Activated CD4-positive, CD25-positive, alpha-beta regulatory T cell treated with anti-CD3 and anti-CD28 coated beads, Interleukin-2, amount 50 U/mL, for 72 hours (primary cell): Measurements from ENCODE around the gene P4HA3.
"Not testable (repeated sequence)": the region's sequence is repeated elsewhere in the genome, so short reads cannot be mapped to it uniquely, and the experiment has no call there.

Experiments used
- DNase-seq: peaks from one replicate; pipeline ENCODE4 v3.0.0; 2021

Gene P4HA3

DNA sequence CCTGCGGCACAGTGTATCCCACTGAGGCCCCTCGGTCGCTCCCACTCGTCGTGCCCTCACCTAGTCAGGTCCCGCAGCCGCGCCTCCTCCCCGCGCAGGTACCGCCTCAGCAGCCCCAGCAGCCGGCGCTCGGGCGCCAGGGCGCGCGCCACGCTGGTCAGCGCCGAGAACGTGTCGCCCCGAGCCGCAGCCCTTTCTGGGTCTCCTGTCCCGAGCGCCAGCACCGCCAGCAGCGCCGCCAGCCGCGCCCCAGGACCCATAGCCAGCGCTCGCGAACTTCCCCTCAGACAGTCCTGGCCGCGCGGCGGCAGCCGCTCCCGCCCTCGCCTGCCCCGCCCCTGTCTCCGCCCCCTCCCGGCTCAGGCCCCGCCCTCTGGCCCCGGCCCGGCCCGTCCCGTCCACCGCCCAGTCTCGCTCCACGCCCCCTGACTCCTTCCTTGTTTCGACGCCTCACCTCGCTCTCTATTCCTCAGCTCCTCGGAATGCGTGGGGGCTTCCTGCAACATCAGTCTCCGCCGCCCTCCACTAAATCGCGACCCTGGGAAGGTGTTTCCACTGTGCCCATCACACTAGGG lies at the start of gene P4HA3:
P4HA3 (minus strand) TSS at position 289 of the 575 bp plus-strand sequence; CDS start at position 260, 29 bp downstream.
- DNase-seq, result peak; percentile 54

DNA sequence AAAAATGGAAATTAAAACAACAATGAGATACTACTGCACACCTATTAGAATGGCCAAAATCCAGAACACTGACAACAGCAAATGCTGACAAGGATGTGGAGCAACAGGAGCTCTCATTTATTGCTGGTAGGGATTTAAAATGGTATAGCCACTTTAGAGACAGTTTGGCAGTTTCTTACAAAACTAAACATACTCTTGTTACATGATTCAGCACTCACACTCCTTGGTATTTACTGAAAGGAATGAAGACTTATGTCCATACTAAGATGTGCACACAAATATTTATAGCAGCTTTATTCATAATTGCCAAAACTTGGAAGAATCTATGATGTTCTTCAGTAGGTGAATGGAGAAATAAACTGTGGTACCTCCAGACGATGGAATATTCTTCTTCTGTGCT lies 46.0 kb upstream of the P4HA3 start:
- no peak for DNase-seq

DNA sequence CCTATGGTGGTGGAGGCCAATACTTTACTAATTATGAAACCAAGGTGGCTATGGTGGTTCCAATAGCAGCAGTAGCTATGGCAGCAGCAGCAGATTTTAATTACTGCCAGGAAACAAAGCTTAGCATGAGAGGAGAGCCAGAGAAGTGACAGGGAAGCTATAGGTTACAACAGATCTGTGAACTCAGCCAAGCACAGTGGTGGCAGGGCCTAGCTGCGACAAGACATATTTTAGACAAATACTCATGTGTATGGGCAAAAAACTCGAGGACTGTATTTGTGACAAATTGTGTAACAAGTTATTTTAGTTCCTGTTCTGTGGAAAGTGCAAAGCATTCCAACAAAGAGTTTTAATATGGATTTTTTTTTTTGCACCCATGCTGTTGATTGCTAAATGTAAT lies 44.2 kb upstream of the P4HA3 start:
- no peak for DNase-seq

DNA sequence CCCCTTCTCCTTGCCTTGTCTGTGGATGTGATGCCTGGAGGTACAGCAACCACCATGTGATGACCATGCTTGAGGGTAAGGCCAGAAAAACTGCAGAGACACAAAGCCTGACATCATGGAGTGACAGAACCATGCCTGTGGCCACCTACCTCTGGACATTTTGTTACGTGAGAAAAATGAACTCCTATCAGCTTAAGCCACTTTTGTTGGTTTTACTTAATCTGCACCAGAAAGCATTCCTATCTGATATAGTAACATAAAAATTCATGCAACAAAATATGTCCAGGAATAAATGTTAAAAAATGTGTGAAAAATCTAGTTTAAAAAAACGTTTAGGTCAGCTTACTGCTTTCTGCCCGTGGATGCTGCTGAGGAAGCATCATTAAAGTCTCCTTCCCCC lies 42.6 kb upstream of the P4HA3 start:
- DNase-seq, result no peak

DNA sequence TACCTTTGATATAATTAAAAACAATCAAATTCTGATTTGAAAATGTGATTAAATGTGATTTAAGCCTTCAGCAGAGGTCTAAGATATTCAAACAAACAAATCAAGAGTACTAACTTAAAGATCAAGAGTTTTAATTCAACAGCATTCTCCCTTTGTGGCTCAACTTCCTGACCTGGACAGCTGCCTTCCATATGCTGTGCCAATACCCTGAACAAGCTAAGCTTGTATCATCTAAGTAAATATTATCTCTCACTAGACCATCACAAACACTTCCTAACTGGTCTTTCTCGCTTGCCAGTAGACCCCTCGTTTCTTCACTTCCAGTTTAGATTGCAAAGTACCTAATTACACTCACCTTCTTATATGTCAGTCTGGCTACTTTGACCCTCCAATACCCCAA lies 35.9 kb upstream of the P4HA3 start:
- no peak for DNase-seq

DNA sequence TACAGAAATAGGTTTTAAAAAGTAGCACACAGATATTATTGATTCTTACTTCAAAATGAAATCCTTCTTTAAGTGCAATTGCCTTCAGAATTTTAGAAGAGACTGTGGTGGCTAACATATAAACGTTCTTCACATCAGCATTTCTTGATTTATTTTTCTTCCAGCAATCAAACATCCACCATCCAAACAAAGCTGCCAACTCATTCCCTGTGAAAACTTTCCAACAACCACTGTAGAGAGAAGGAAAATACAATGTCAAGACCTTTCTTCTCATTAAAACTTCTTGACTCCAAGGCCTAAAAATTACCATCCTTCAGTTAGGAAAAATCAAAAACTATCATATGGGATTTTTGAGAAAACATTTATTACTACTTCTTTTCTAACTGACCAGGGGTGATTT lies 34.0 kb upstream of the P4HA3 start:
- no peak for DNase-seq

DNA sequence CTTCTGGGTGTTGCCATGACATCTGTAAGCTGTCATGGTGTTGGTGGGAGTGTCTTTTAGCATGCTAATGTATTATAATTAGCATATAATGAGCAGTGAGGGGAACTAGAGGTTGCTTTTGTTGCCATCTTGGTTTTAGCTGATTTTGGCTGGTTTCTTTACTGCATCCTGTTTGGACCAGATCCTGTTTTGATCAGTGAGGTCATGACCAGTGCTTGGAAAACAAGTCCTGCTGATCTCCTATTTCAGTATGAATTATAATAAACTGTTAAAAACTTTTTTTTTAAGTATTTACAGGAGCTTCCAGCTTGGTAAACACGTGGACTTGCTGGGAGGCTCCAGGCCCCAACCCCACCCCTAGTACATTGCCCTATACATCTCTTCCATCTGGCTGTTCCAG lies 30.5 kb upstream of the P4HA3 start:
- no peak for DNase-seq

DNA sequence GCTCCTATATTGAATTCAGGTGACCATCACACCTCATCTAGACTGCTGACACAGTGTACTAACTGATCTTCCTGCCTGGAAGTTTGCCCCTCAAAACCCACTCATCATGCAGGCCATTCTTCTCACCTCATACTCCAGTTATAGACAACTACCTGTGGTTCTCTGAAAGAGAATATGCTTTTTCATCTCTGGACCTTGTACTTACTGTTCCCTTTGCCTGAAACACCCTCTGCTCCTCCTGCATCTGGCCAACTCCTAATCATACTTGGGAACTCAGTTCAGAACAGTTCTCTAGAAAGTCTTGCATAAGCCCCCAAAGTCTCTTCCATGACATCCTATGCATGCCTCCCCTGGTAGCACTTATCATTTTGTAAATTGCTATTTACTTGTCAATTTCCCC lies 28.2 kb upstream of the P4HA3 start:
- DNase-seq, result no peak

DNA sequence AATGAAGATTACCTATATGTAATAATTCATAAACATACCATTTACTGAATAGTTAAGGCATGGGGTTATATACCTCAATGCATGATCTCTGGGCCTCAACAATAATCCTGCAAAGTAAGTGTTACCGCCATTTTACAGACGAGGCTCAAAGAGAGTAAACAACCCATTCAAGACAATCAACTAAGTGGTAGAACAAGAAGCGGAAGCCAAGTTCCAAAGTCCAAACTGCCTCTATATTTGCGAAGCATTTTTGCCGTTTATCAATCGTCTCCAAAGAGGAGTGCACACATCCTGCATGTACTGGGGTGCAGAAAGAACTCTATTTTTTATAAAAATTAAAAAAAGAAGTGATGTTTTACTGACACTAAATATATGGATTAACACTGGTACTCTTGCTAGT lies 27.5 kb upstream of the P4HA3 start:
- DNase-seq, result no peak

DNA sequence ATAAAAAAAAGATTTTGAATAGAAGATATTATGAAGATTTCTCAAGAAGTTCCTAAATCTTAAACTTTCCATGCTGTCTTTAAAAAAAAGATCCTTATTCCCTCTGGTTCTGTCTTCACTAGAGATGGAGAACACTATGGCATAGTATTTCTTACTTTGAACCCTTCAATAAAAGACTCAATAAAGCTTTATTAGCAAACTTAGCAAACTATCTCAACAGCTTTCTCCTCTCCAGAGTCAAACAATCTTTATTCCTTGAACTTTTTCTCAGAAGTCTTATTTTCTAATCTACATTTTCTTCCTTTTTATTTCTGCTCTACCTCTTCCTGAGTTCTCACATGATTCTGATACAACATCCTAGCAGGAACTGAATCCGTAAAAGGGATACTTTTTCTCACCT lies 21.8 kb upstream of the P4HA3 start:
- DNase-seq, result no peak

DNA sequence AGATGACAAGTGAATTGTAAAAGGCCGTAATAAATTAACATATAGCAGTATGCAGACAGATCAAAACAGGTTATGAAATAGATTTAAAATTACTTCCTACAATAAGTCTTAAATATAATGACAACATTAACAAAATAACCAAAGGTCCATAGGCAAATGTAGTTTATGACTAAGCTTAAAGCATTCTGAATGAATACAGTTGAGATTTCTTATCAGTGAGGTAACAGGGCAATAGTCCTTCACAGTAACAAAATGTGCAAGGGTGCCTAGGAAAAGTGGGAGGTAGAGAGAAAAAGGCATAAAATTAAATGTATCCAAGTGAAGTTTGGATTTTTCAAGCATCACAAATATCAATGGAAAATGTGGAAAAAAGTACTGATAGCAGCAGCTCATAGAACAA lies 20.9 kb upstream of the P4HA3 start:
- no peak for DNase-seq

DNA sequence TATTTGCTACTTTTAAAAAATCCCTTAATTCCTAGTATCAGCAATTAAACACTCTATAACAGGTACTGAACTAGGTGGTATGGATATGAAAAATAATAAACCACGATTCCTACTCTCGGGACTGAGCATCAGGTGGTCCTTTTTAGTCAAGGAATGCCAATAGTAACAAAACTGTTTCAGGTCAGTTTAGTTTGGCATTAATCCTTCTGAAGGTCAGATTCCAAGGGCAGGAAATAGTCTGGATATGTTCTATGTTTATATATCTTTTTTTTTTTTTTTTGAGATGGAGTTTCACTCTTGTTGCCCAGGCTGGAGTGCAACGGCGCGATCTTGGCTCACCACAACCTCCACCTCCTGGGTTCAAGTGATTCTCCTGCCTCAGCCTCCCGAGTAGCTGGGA lies 19.6 kb upstream of the P4HA3 start:
- DNase-seq, result not testable (repeated sequence)

DNA sequence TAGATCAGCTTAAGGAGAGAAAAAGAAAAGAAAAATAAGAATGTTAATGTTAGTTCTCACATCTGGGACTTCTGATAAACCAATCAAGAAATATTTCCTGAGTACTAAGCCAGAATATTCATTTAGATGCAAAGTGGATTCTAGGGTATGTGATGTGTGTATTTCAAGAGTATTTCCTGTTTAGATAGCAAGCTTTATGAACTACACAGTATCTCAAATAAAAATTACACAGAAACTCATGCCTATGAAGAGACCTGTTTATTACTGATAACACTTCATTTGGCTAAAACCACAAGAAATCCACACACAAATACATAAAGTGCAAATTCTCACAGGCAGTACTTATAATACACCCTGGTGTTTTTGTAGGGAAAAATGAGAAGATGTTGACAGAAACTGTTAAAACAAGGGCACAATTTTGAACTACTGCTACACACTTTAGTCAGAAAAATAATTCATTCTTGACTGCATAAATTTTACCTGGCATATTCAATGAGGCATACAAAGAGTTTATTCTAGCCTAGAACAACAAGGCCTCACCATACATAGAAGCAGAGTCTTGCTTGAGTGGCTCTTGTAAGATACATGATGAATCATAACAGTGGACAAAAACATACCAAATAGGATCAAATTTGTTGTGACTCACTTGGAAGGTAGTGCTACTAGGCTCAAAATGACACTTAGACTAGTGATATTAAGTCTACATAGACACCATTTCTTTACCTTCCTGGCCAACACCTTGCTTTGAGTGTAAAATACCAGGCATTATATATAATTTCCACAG lies 18.8 kb upstream of the P4HA3 start:
- no peak for DNase-seq

DNA sequence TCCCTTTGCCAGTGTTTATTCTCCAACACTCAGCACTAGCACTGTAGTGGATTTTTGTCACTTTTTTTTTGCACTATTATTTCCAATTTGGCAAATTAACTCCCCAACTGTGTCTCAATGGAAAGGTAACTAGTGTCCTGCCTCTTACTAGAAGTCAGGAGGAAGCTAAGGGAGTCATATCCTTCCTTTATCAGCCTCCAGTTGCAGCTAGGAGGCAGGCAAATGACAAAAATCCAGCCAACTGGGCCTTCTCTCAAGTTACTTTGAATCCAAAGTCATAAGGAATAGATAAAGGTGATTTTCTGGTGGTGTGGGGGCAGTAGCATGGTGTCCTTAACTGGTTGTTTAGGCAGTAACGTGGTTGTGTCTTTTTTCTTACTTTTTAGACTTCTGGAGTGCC lies 15.6 kb upstream of the P4HA3 start:
- DNase-seq, result no peak

DNA sequence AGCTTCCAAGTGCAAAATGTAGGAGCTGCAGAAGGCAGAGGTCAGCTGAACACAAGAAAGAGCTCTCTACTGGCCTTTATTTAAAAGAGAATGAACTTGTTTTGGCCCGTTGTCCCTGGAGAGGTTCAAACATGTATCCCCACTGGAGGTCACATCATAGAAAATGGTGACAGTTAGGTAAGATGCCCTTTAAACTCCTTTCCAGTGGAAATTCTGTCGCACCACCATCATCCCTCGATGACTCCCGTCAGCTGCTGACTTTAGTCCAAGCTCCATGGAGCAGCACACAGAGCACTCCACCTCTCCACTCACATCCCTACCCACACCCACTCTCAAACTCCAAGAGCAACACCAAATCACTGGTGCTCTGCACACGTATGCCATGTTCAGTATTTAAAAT lies 15.2 kb upstream of the P4HA3 start:
- DNase-seq, result no peak

DNA sequence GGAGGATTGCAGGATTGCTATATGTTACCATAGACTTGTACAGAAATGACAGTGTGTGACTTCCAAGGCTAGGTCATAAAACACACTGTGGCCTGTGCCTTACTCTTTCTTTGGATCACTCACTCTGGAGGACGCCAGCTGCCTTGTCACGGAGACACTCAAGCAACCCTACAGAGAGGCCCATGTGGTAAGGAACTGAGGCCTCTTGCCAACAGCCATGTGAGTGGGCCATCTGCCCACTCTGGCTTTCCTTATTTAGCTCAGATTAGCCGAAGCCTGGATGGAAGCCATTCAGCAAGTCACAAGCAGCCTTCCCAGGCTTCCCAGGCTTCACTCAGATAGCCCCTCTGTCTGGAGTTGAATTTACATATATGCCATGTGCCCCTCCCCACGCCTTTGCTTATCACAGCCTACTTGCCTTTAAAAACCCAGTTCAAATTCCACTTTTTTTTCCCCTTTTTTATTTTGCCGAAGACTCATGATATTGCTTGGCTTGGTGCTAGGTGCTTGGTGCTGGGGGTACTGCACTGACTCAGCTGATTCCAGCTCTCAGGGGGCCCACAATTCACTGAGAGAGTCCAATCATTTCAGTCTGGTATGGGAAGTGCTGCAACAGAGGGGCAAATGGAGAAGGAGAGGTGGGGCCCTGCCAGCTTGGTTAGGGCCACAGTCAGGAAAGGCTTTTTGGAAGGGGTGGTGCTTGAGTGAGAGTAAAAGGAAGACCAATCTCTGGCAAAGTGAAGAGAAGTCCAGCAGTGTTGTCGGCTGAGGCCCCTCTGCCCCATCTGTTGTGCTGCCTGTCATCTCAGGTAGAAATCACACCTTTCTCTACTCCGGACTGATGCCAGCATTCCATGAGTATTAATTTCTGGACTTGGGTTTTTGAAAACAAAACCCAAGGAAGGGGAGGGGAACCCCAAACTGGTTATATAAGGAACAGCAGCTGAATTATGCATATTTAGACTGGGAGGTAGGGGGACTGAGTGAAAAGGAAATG lies 14.5 kb upstream of the P4HA3 start:
- no peak for DNase-seq

DNA sequence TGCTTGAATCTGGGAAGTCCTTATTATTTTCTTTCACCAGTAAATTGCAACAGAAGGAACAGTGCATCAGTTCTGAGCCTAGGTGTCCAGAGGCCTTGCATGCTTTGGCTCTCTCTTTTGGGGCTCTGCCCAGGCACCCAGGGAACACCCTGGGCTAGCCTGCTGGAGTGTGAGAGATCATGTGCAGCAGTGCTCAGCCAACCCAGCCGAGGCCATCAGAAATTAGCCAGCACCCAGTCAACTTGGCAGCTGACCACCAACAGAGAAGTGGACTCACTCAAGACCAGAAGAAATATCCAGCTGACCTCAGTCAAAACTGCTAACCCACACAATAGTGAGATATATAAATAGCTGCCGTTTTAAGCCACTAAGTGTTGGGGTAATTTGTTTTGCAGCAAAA lies 11.2 kb upstream of the P4HA3 start:
- no peak for DNase-seq

DNA sequence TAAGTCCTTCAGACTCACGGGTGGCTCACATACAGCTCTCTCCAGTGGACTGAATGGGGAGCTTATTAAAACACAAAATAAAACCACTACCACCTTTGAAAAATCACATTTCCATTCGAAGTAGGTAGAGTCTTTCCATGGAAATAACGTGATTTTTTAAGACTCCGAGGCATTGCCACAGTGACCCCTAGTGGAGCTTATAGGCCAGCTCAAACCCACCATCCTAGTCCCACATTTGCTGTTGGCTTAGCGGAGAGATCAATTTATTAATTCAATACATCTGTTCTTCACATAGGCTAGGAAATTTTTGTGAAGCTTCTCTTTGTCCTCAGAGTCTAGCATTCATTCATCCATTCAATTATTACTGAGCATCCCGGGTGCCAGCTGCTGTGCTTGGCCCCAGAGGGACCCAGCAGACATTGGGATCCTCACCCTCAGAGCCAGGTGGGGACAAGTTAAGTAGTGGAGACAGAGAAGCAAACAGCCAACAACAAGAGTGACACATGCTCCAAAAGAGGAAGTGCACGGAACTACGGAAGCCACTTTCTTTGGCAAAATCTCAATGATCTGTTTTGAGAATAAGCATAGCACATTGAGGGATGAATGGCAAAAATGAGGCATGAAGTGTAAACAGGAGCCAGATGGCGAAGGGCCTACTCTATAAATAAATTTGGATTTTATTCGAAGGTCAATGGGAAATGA lies 10.2 kb upstream of the P4HA3 start:
- no peak for DNase-seq

DNA sequence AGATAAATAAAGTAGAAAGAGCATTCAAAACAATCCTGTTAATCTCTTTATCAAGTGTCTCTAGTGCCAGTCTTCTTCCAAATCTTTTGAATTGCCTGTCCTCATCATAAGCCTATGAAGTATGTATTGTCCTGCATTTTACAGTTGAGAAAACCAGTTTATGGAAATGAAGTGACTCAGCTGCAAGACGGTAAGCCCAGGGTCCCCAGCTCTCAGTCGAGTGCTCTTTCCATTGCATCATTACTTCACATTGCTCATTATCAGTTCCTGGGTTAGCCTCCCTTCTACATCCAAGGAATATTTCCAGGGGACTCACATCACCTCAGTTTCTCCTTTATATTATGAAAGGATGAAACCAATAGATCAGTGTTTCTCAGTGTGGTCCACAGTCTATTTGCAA lies 9.1 kb upstream of the P4HA3 start:
- DNase-seq, result no peak

DNA sequence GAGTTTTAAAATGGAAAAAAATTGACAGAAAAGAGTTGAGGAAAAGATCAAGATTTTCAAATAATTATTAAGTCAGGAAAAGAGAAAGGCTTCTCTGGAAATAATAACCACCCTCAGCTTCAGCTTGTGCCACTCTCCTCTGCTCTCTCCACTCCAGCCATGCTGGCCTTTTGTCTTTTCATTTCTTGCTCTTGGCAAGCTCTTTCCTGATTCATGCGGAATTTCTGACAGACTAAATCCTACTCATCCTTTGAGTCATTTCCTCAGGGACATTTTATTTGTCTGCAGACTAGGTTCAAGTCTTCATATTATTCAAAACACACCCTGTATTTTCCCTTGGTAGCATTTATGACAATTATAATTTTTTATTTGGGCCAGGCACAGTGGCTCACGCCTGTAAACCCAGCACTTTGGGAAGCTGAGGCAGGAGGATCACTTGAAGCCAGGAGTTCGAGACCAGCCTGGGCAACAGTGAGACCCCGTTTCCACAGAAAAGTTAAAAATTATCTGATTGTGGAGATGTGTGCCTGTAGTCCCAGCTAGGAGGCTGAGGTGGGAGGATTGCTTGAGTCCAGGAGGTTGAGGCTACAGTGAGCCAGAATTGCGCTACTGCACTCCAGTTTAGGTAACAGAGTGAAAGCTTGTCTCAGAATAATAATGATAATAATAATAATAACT lies 7.8 kb upstream of the P4HA3 start:
- DNase-seq, result no peak

DNA sequence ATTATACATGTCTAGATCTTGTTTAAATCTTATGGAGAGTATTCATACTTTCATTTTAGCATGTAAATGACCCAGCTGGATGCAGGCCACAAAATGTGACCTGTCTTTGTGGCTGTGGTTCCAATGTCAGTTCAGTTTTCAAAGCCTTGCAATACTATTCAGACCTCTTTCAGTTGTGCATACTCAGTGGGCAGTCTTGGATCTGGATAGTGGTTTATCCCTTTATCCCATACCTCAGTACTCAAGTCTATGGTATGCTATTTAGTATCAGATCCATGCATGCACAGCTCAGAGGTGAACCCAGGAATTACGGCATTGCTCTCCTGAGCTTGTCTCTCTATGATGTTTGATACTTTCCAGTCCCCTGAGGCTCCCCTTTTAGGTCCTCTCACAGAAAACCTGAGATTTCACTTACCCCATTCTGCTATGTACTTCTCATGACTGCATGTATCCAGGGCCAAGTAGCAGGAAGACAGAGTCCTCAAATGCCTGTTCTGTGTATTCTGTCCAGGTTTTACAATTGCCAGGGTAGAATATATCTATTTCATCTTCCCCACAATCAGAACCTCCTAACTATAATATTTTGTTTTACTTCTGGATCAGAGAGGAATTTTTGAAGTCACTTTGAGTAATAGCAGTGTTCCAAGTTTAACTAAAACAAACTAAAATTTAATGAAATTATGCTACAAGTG lies 6.9 kb upstream of the P4HA3 start:
- DNase-seq, result no peak
